ENCODE results near the gene ADGB.

GRCh38 chr6:146861716-146862115, 262.9 kb downstream of the ADGB start:
- TF ChIP-seq CTCF (IDR thresholded peaks at IDR 0.05) (no peak), POLR2A (IDR thresholded peaks at IDR 0.05) (no peak)

Data from esophagus squamous epithelium (tissue), 4 donors.